IMR-90 (cell line): ENCODE results near the gene KCNAB1. TPM values are rescaled to one million over a fixed set of nuclear protein-coding genes. Genes with fewer than 3 reads are reported as not detected.
A peak's percentile ranks its signal among the peaks of the same experiment; 100 is the strongest.

Experiments used
- ATAC-seq: fragments of 200-7000 bp; cut with Tn5 transposase; 2 replicates; pipeline ENCODE4 v1.9.1; 2020; ENCODE audit warnings: low read depth, mild to moderate bottlenecking, moderate library complexity
- BruUV-seq: library from RNA; stranded (reverse); fragments of 400-500 nt; replicated peaks from 2 replicates; lab custom pipeline; 2021; lab: Mats Ljungman, UMichigan
- CTCF ChIA-PET: fragments of 300-600 bp; formaldehyde crosslinking; extraction: SDS; loops from one replicate; lab custom pipeline; 2021; ENCODE audit warnings: antibody characterized with exemption; lab: Yijun Ruan, JAX
- POLR2A ChIA-PET: fragments of 300-600 bp; sonication (Branson Sonifier 250); formaldehyde crosslinking; loops from one replicate; lab custom pipeline; 2022; ENCODE audit warnings: antibody characterized with exemption; ENCODE audit not compliant: unreplicated experiment; lab: Charles Lee
- DNase-seq: peaks from one replicate; pipeline ENCODE4 v3.0.0; 2013
- H2AFZ ChIP-seq: replicated peaks from 2 replicates; pipeline ENCODE3; 2013; ENCODE audit warnings: low read length, mild to moderate bottlenecking; ENCODE audit not compliant: poor library complexity
- H2AK5ac ChIP-seq: 2 replicates; pipeline ENCODE4 v1.6.1; 2013; ENCODE audit warnings: low read depth, low read length, inconsistent platforms
- H2AK9ac ChIP-seq: replicated peaks from 2 replicates; pipeline ENCODE3; 2013; ENCODE audit warnings: mild to moderate bottlenecking, low read depth, low read length, moderate library complexity; ENCODE audit not compliant: poor library complexity
- H2BK120ac ChIP-seq: 2 replicates; pipeline ENCODE4 v1.6.1; 2013; ENCODE audit warnings: low read depth, low read length, inconsistent platforms
- H2BK15ac ChIP-seq: 3 replicates; pipeline ENCODE4 v1.6.1; 2013; ENCODE audit warnings: low read depth, low read length, inconsistent platforms
- H2BK20ac ChIP-seq: 2 replicates; pipeline ENCODE4 v1.6.1; 2013; ENCODE audit warnings: low read depth, mild to moderate bottlenecking, inconsistent platforms, low read length, moderate library complexity
- H2BK5ac ChIP-seq: 2 replicates; pipeline ENCODE4 v1.6.1; 2013; ENCODE audit warnings: mild to moderate bottlenecking, low read depth, low read length, inconsistent platforms; ENCODE audit not compliant: poor library complexity, severe bottlenecking
- H3K14ac ChIP-seq: replicated peaks from 2 replicates; pipeline ENCODE4 v1.6.1; 2013; ENCODE audit warnings: low read depth, low read length, inconsistent platforms
- H3K18ac ChIP-seq: 2 replicates; pipeline ENCODE4 v1.6.1; 2013; ENCODE audit warnings: low read depth, low read length, control low read depth
- H3K23ac ChIP-seq: 2 replicates; pipeline ENCODE4 v1.6.1; 2013; ENCODE audit warnings: low read depth, low read length, inconsistent platforms
- H3K27ac ChIP-seq: 2 replicates; pipeline ENCODE4 v1.5.1; 2013; ENCODE audit warnings: mild to moderate bottlenecking, control low read depth, low read length; ENCODE audit not compliant: insufficient read depth
- H3K27me3 ChIP-seq: 2 replicates; pipeline ENCODE4 v1.6.1; 2013; ENCODE audit warnings: low read length; ENCODE audit not compliant: control insufficient read depth, insufficient read depth
- H3K36me3 ChIP-seq: 2 replicates; pipeline ENCODE4 v1.6.1; 2013; ENCODE audit warnings: low read length, mixed read lengths; ENCODE audit not compliant: control insufficient read depth, insufficient read depth
- H3K4ac ChIP-seq: 2 replicates; pipeline ENCODE4 v1.6.1; 2013; ENCODE audit warnings: low read depth, low read length, inconsistent platforms
- H3K4me1 ChIP-seq: 2 replicates; pipeline ENCODE4 v1.6.1; 2013; ENCODE audit warnings: low read length, mixed read lengths; ENCODE audit not compliant: control insufficient read depth, insufficient read depth
- H3K4me2 ChIP-seq: 2 replicates; pipeline ENCODE4 v1.6.1; 2013; ENCODE audit warnings: low read depth, mild to moderate bottlenecking, control low read depth, low read length, moderate library complexity
- H3K4me3 ChIP-seq: 2 replicates; pipeline ENCODE4 v1.5.1; 2013; ENCODE audit warnings: low read depth, mild to moderate bottlenecking, control low read depth, low read length, moderate library complexity; ENCODE audit not compliant: insufficient read depth
- H3K56ac ChIP-seq: 2 replicates; pipeline ENCODE4 v1.6.1; 2013; ENCODE audit warnings: low read length, inconsistent platforms; ENCODE audit not compliant: insufficient read depth; ENCODE audit errors: extremely low read depth
- H3K79me1 ChIP-seq, 2 experiments: 2 replicates each; pipeline ENCODE4 v1.6.1; 2013; ENCODE audit warnings: low read length in 2 of 2, inconsistent platforms in 1 of 2, low read depth in 1 of 2
- H3K9ac ChIP-seq: 2 replicates; pipeline ENCODE4 v1.6.1; 2013; ENCODE audit warnings: low read depth, low read length, control low read depth
- H3K9me1 ChIP-seq: 2 replicates; pipeline ENCODE4 v1.6.1; 2013; ENCODE audit warnings: low read length, inconsistent platforms; ENCODE audit not compliant: insufficient read depth
- H3K9me3 ChIP-seq: 2 replicates; pipeline ENCODE4 v1.6.1; 2013; ENCODE audit warnings: low read length; ENCODE audit not compliant: control insufficient read depth, insufficient read depth
- H4K20me1 ChIP-seq: 2 replicates; pipeline ENCODE4 v1.6.1; 2013; ENCODE audit warnings: low read length, inconsistent platforms; ENCODE audit not compliant: insufficient read depth
- H4K5ac ChIP-seq: 2 replicates; pipeline ENCODE4 v1.6.1; 2013; ENCODE audit warnings: mild to moderate bottlenecking, low read depth, low read length, control low read depth
- H4K8ac ChIP-seq, 2 experiments: 2 replicates each; pipeline ENCODE4 v1.6.1; 2013; ENCODE audit warnings: low read depth in 2 of 2, low read length in 2 of 2, control low read depth in 1 of 2, inconsistent platforms in 1 of 2
- H4K91ac ChIP-seq: 2 replicates; pipeline ENCODE4 v1.6.1; 2013; ENCODE audit warnings: low read depth, low read length, inconsistent platforms; ENCODE audit not compliant: insufficient read depth
- CEBPB ChIP-seq: IDR thresholded peaks from 2 replicates; pipeline ENCODE4 v1.6.1; 2012; ENCODE audit warnings: low read depth, low read length, improper control_type of control experiment
- CTCF ChIP-seq: conservative IDR thresholded peaks from 2 replicates; pipeline ENCODE4 v1.5.1; 2012; ENCODE audit warnings: mild to moderate bottlenecking, low read depth, low read length, improper control_type of control experiment
- MAFK ChIP-seq: IDR thresholded peaks from 2 replicates; pipeline ENCODE4 v1.6.1; 2012; ENCODE audit warnings: low read depth, low read length, improper control_type of control experiment
- MXI1 ChIP-seq: IDR thresholded peaks from 2 replicates; pipeline ENCODE4 v1.6.1; 2012; ENCODE audit warnings: low read depth, mild to moderate bottlenecking, low read length, moderate library complexity, borderline replicate concordance
- POLR2A ChIP-seq: IDR thresholded peaks from 2 replicates; pipeline ENCODE4 v1.6.1; 2012; ENCODE audit warnings: mild to moderate bottlenecking, low read depth, low read length
- dilution Hi-C: fragments of 300-500 bp; cut with HindIII; formaldehyde crosslinking; loops from one replicate; pipeline ENCODE4 v1.14.3; 2018; ENCODE audit warnings: low sequenced_read_pairs; ENCODE audit not compliant: unreplicated experiment
- in situ Hi-C: fragments of 300-500 bp; cut with MboI; formaldehyde crosslinking; loops from 3 replicates; pipeline ENCODE4 v1.14.3; 2019; ENCODE audit warnings: low sequenced_read_pairs, inconsistent platforms, mixed read lengths
- intact Hi-C: fragments of 100-400 bp; cut with micrococcal nuclease; formaldehyde crosslinking; loops from 2 replicates; pipeline ENCODE4 v1.10.0; 2022
- polyA plus RNA-seq, 3 experiments: library from polyadenylated mRNA; depleted of rRNA; stranded (reverse); fragments of >200 nt; gene quantifications; 2 replicates each; pipeline ENCODE4 v1.2.3, GENCODE V29; 2012; ENCODE audit warnings: low replicate concordance in 1 of 3
- total RNA-seq: library from RNA; depleted of rRNA; stranded (reverse); fragments of >200 nt; gene quantifications from 2 replicates; pipeline ENCODE4 v1.2.3, GENCODE V29; 2012
- TF ChIP-seq, protein P1 (sequence below): fragments of 150-350 bp; IDR thresholded peaks from 2 replicates; pipeline ENCODE4 v1.6.1; 2017; ENCODE audit warnings: mild to moderate bottlenecking, antibody characterized with exemption, low read length, low read depth
- TF ChIP-seq, protein P2 (sequence below): fragments of 150-350 bp; IDR thresholded peaks from 2 replicates; pipeline ENCODE4 v1.6.1; 2016; ENCODE audit warnings: low read depth, mild to moderate bottlenecking, low read length, moderate library complexity, borderline replicate concordance

Gene KCNAB1
- total and polyA plus RNA-seq, 2 of the 4 experiments (the other 2 are of a cell fraction), result under 0.01 to 0.07 TPM

DNA sequence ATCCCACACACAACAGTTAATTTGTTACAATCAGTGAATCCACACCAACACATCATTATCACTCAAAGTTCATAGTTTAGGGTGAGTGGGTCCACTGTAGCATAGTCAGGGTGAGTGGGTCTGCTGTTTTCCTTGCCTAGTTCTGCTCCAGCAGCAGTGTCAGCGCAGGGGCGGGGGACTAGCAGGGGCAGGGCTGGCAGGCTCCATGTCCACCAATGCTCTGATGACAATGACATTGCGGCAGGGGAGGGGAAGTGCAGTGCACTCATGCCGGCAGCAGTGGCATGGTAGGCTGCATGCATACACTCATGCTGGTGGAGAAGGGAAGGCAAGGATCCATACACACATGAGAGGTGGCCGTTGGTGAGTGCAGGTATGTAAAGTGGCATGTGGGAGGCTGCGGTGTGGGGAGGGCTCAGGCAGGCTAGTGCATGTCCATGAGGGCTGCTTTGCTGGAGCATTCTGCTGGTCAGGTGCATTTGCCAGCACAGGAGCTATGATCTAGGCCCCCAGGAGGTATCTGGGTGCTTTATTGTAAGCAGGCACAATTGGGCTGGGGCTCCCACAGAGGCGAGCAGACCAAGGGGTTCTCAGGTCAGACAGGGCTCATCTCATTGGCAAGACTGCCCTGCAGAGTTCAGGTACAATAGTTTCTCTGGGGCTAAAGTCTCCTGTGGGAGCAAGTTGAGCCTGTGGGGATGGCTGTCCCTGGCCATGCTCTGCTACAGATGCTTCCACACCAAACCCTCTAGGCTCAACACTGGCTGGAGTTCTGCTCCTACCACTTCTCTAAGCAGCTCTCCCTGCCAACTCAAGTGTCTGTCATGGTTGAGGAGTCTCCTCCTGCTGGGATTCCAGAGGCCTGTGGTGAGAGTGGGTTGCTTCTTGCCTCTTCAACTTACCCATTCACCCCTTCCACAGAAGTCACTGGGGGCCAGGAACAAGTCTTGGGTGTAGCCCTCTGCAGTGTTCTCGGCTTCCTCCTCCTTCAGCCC, 81.3 kb downstream of the KCNAB1 start (continued):
- TF ChIP-seq CTCF (no peak), POLR2A (no peak)

GRCh38 chr3:156206157-156206556, 85.8 kb downstream of the KCNAB1 start:
- no peak for ATAC-seq
- peak; percentile 17 for DNase-seq
- BruUV-seq, result no TSS peak
- TF ChIP-seq CEBPB (no peak), CTCF (no peak), POLR2A (no peak), MXI1 (no peak), MAFK (no peak)
- TF ChIP-seq, protein P1, sequence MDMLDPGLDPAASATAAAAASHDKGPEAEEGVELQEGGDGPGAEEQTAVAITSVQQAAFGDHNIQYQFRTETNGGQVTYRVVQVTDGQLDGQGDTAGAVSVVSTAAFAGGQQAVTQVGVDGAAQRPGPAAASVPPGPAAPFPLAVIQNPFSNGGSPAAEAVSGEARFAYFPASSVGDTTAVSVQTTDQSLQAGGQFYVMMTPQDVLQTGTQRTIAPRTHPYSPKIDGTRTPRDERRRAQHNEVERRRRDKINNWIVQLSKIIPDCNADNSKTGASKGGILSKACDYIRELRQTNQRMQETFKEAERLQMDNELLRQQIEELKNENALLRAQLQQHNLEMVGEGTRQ, result no peak
- TF ChIP-seq, protein P2, sequence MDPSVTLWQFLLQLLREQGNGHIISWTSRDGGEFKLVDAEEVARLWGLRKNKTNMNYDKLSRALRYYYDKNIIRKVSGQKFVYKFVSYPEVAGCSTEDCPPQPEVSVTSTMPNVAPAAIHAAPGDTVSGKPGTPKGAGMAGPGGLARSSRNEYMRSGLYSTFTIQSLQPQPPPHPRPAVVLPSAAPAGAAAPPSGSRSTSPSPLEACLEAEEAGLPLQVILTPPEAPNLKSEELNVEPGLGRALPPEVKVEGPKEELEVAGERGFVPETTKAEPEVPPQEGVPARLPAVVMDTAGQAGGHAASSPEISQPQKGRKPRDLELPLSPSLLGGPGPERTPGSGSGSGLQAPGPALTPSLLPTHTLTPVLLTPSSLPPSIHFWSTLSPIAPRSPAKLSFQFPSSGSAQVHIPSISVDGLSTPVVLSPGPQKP, result no peak

More at GRCh38 chr3:156206157-156206556, 85.8 kb downstream of the KCNAB1 start:
- no peak overlapping the region for H2AFZ ChIP-seq
- H3K36me3 ChIP-seq, result no peaks in the 10 kb centered on the region
- no peak overlapping the region for H3K4me2 ChIP-seq
- no peak overlapping the region for H2AK9ac ChIP-seq
- H3K9ac ChIP-seq, result no peak overlapping the region
- CTCF ChIA-PET, result no interaction called here
- no peak overlapping the region; the same call in 1 of the 2 replicates for H2AK5ac ChIP-seq
- peak overlapping the region; percentile 53; the same call in 1 of the 2 replicates for H3K4ac ChIP-seq
- no peak overlapping the region for H4K5ac ChIP-seq
- no peaks in the 10 kb centered on the region for H3K79me1 ChIP-seq
- H2BK5ac ChIP-seq, result no peak overlapping the region
- H3K9me1 ChIP-seq, result peaks cover 3% of the 10 kb centered on the region; the same call in 1 of the 2 replicates
- H2BK20ac ChIP-seq, result peak overlapping the region; percentile 31; the same call in 1 of the 2 replicates
- H3K27me3 ChIP-seq, result no peaks in the 10 kb centered on the region
- H3K4me1 ChIP-seq, result peaks cover 4% of the 10 kb centered on the region; the same call in 1 of the 2 replicates
- no peaks in the 10 kb centered on the region for H3K9me3 ChIP-seq
- intact Hi-C loops (no loop called here), in situ Hi-C loops (no loop called here), dilution Hi-C loops (no loop called here)
- no peak overlapping the region for H3K27ac ChIP-seq
- H4K91ac ChIP-seq, result no peak overlapping the region
- no peak overlapping the region for H3K4me3 ChIP-seq
- no peak overlapping the region; the same call in 2 of the 3 replicates for H2BK15ac ChIP-seq
- H2BK120ac ChIP-seq, result peak overlapping the region; percentile 61
- no peaks in the 10 kb centered on the region for H4K20me1 ChIP-seq
- H3K56ac ChIP-seq, result no peak overlapping the region
- peak overlapping the region; percentile 22; the same call in 1 of the 2 replicates for H3K14ac ChIP-seq
- no peak overlapping the region for H3K18ac ChIP-seq
- H4K8ac ChIP-seq, result peak overlapping the region in 1 of 2 experiments; percentile 35; a peak in 1 of 4 replicates
- H3K23ac ChIP-seq, result no peak overlapping the region
- POLR2A ChIA-PET, result no interaction called here
